Bronchial epithelial cell (primary cell): Measurements from ENCODE around the gene EYA2. TPM values are rescaled to one million over a fixed set of nuclear protein-coding genes. Genes with fewer than 3 reads are reported as not detected.

Experiments
- DNase-seq: peaks from one replicate; pipeline ENCODE4 v3.0.0-alpha.2; 2010; ENCODE audit warnings: low read depth
- FAIRE-seq: peaks from 2 replicates; lab custom pipeline; 2011; peaks lifted over from hg19 to GRCh38; lab: Jason Lieb, UNC
- H3K27me3 ChIP-seq: 2 replicates; pipeline ENCODE4 v1.5.1; 2011; ENCODE audit warnings: low read length; ENCODE audit not compliant: control insufficient read depth, insufficient read depth
- H3K36me3 ChIP-seq: 2 replicates; pipeline ENCODE4 v1.5.1; 2011; ENCODE audit warnings: low read length; ENCODE audit not compliant: control insufficient read depth, insufficient read depth
- H3K4me3 ChIP-seq: 2 replicates; pipeline ENCODE4 v1.5.1; 2011; ENCODE audit warnings: mild to moderate bottlenecking, low read depth, low read length, control low read depth
- CTCF ChIP-seq: IDR thresholded peaks from 2 replicates; pipeline ENCODE4 v1.5.1; 2011; ENCODE audit warnings: mild to moderate bottlenecking, moderate library complexity, low read length, control low read depth, inconsistent platforms; ENCODE audit not compliant: insufficient read depth, severe bottlenecking
- total RNA-seq: library from RNA; depleted of rRNA; stranded (reverse); fragments of >200 nt; gene quantifications from 2 replicates; pipeline ENCODE4 v1.2.1, GENCODE V29; 2014

Gene EYA2
- total RNA-seq, 1 donor from 2014 or later = 8.4 TPM

GRCh38 chr20:47054506-47054905 lies 159.9 kb downstream of the EYA2 start:
- H3K4me3 ChIP-seq = no peak overlapping the region
- FAIRE-seq = no peak
- H3K36me3 ChIP-seq = no peaks in the 10 kb centered on the region
- no peak for DNase-seq
- no peaks in the 10 kb centered on the region for H3K27me3 ChIP-seq
- TF ChIP-seq CTCF = no peak

DNA sequence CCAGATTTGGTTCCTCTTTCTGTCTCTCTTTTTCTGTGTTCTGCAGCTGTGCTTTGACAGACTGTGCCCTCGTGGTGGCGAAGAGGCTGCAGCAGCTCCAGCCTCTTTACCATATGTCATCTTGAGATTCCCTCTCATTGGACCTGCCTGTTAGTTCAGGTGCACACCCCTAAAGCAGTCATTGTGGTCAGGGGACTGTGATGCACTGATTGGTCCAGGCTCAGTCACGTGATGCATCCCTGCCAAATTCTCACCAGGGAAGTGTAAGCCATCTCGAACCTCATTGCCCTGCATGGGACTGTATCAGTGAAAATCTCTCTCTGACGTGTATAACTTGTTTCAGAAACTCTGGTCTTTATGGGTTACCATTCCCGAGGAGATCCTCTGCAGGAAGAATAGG lies 160.3 kb downstream of the EYA2 start:
- Histone ChIP-seq H3K27me3 (no peaks in the 10 kb centered on the region), H3K36me3 (no peaks in the 10 kb centered on the region), H3K4me3 (no peak overlapping the region)
- peak; percentile 36 for FAIRE-seq
- DNase-seq = no peak
- no peak for TF ChIP-seq CTCF

- no peak for DNase-seq
- FAIRE-seq = no peak
- no peaks in the 10 kb centered on the region for H3K27me3 ChIP-seq
- H3K4me3 ChIP-seq = no peak overlapping the region
- no peak for TF ChIP-seq CTCF
- H3K36me3 ChIP-seq = no peaks in the 10 kb centered on the region
These were observed 161.2 kb downstream of the EYA2 start for GRCh38 chr20:47055699-47056369.

DNA sequence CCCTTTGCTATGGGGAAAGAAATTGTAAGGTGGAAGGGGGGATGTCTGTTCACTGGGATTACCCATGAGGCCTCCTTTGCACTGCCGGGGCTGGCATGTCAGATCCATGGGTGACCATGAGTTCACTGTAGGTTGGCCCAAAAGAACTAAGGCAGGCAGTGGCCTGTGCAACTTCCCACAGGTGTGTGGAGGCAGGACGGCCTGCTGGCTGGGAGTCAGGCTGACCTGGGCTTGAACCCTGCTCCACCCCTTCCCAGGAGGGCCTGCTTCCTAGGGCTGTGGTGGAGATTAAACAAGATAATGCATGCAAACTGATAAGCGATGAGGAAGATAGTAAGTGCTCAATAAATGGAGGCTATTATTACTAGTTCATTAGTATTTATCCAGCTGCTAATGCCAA lies 163.0 kb downstream of the EYA2 start:
- Histone ChIP-seq H3K36me3 (no peaks in the 10 kb centered on the region), H3K4me3 (no peak overlapping the region), H3K27me3 (no peaks in the 10 kb centered on the region)
- no peak for TF ChIP-seq CTCF
- DNase-seq (no peak), FAIRE-seq (no peak)

- H3K36me3 ChIP-seq = no peaks in the 10 kb centered on the region
- no peak for TF ChIP-seq CTCF
- no peak for FAIRE-seq
These were observed 163.6 kb downstream of the EYA2 start for GRCh38 chr20:47058236-47058635.

GRCh38 chr20:47059536-47059935 lies 164.9 kb downstream of the EYA2 start:
- no peaks in the 10 kb centered on the region for H3K36me3 ChIP-seq
- H3K4me3 ChIP-seq = no peak overlapping the region
- H3K27me3 ChIP-seq = no peaks in the 10 kb centered on the region
- DNase-seq (peak; percentile 32), FAIRE-seq (no peak)
- no peak for TF ChIP-seq CTCF

More at GRCh38 chr20:47058236-47058635, 163.6 kb downstream of the EYA2 start:
- DNase-seq = no peak
- Histone ChIP-seq H3K4me3 (no peak overlapping the region), H3K27me3 (no peaks in the 10 kb centered on the region)
